Measurements from ENCODE around the gene BACH1.

Gene BACH1

GRCh38 chr21:29365661-29366265 is 67.0 kb downstream of the BACH1 start:
- Histone ChIP-seq H2AFZ (ENCODE audit: low read length) (no peak overlapping the region), H3K4me3 (ENCODE audit: low read length) (no peak overlapping the region), H3K4me2 (ENCODE audit: low read depth, low read length) (no peak overlapping the region), H4K20me1 (ENCODE audit: insufficient read depth, low read length) (no peaks in the 10 kb centered on the region), H3K27me3 (replicated peaks; ENCODE audit: insufficient read depth, low read length) (no peaks in the 10 kb centered on the region), H3K79me2 (ENCODE audit: low read length) (no peaks in the 10 kb centered on the region), H3K36me3 (replicated peaks; ENCODE audit: insufficient read depth, low read length) (no peaks in the 10 kb centered on the region), H3K27ac (ENCODE audit: low read length) (no peak overlapping the region), H3K9me3 (replicated peaks; ENCODE audit: insufficient read depth, low read length) (no peaks in the 10 kb centered on the region), H3K9me2 (replicated peaks; ENCODE audit: insufficient read depth, low read length) (no peaks in the 10 kb centered on the region), H3K4me1 (ENCODE audit: low read length) (no peaks in the 10 kb centered on the region), H3K9ac (ENCODE audit: low read length) (no peak overlapping the region), H3F3A (ENCODE audit: insufficient read depth, low read length) (no peaks in the 10 kb centered on the region)
- DNase-seq = no peak
- TF ChIP-seq EZH2 (optimal IDR thresholded peaks at IDR 0.05; ENCODE audit: low read depth, low read length) (no peak), CTCF (IDR thresholded peaks at IDR 0.05; ENCODE audit: low read length) (no peak), EZH2phosphoT487 (IDR thresholded peaks at IDR 0.05; ENCODE audit: low read length) (no peak)

DNA sequence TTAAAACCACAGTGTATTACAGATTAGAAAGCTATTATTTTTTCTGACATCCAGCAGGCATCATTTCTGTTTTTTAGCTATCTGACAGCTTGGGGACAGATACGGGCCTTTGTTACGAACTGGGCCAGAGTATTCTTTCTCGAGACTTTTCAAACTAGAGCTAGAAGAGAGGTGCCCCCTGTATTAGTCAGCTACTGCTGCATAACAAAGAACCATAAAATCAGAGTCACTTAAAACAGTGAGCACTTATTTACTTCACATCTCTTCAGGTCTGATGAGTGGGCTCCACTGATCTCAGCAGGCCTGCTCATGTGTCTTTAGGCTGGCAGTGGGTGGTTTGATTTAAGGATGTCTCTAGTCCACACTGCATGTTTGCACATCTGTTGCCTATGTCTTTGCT is 67.8 kb downstream of the BACH1 start:
- no peaks in the 10 kb centered on the region for H3K9me3 ChIP-seq (replicated peaks; ENCODE audit: insufficient read depth, low read length)
- H2AFZ ChIP-seq (ENCODE audit: low read length) = no peak overlapping the region
- no peaks in the 10 kb centered on the region for H3K9me2 ChIP-seq (replicated peaks; ENCODE audit: insufficient read depth, low read length)
- no peak for DNase-seq
- no peaks in the 10 kb centered on the region for H3K36me3 ChIP-seq (replicated peaks; ENCODE audit: insufficient read depth, low read length)
- H3K27me3 ChIP-seq (replicated peaks; ENCODE audit: insufficient read depth, low read length) = no peaks in the 10 kb centered on the region
- no peaks in the 10 kb centered on the region for H3K4me1 ChIP-seq (ENCODE audit: low read length)
- no peak overlapping the region for H3K4me3 ChIP-seq (ENCODE audit: low read length)
- no peaks in the 10 kb centered on the region for H3K79me2 ChIP-seq (ENCODE audit: low read length)
- H3K27ac ChIP-seq (ENCODE audit: low read length) = no peak overlapping the region
- H3K9ac ChIP-seq (ENCODE audit: low read length) = no peak overlapping the region
- no peaks in the 10 kb centered on the region for H3F3A ChIP-seq (ENCODE audit: insufficient read depth, low read length)
- TF ChIP-seq EZH2phosphoT487 (IDR thresholded peaks at IDR 0.05; ENCODE audit: low read length) (no peak), EZH2 (optimal IDR thresholded peaks at IDR 0.05; ENCODE audit: low read depth, low read length) (no peak), CTCF (IDR thresholded peaks at IDR 0.05; ENCODE audit: low read length) (no peak)
- H4K20me1 ChIP-seq (ENCODE audit: insufficient read depth, low read length) = no peaks in the 10 kb centered on the region
- H3K4me2 ChIP-seq (ENCODE audit: low read depth, low read length) = no peak overlapping the region

GRCh38 chr21:29367335-29367734 is 68.6 kb downstream of the BACH1 start:
- H3F3A ChIP-seq (ENCODE audit: insufficient read depth, low read length) = no peaks in the 10 kb centered on the region
- no peak overlapping the region for H3K4me2 ChIP-seq (ENCODE audit: low read depth, low read length)
- no peak overlapping the region for H3K27ac ChIP-seq (ENCODE audit: low read length)
- H3K4me1 ChIP-seq (ENCODE audit: low read length) = no peaks in the 10 kb centered on the region
- no peak overlapping the region for H2AFZ ChIP-seq (ENCODE audit: low read length)
- H3K36me3 ChIP-seq (replicated peaks; ENCODE audit: insufficient read depth, low read length) = no peaks in the 10 kb centered on the region
- no peaks in the 10 kb centered on the region for H3K27me3 ChIP-seq (replicated peaks; ENCODE audit: insufficient read depth, low read length)
- TF ChIP-seq EZH2phosphoT487 (IDR thresholded peaks at IDR 0.05; ENCODE audit: low read length) = no peak
- no peak for TF ChIP-seq CTCF (IDR thresholded peaks at IDR 0.05; ENCODE audit: low read length)
- no peak for TF ChIP-seq EZH2 (optimal IDR thresholded peaks at IDR 0.05; ENCODE audit: low read depth, low read length)
- no peak for DNase-seq
- no peaks in the 10 kb centered on the region for H4K20me1 ChIP-seq (ENCODE audit: insufficient read depth, low read length)
- H3K79me2 ChIP-seq (ENCODE audit: low read length) = no peaks in the 10 kb centered on the region
- H3K4me3 ChIP-seq (ENCODE audit: low read length) = no peak overlapping the region
- H3K9me2 ChIP-seq (replicated peaks; ENCODE audit: insufficient read depth, low read length) = no peaks in the 10 kb centered on the region
- no peaks in the 10 kb centered on the region for H3K9me3 ChIP-seq (replicated peaks; ENCODE audit: insufficient read depth, low read length)
- H3K9ac ChIP-seq (ENCODE audit: low read length) = no peak overlapping the region
